Right lobe of liver (tissue), 6 donors: ENCODE measurements around the gene PSMB9. TPM values are rescaled to one million over a fixed set of nuclear protein-coding genes. Genes with fewer than 3 reads are reported as not detected.
"Not testable (repeated sequence)": the region's sequence is repeated elsewhere in the genome, so short reads cannot be mapped to it uniquely, and the experiment has no call there.

Source experiments
- ATAC-seq, 4 donors: fragments of 200-7000 bp; cut with Tn5 transposase; one replicate each; pipeline ENCODE4 v1.9.1; 2020; ENCODE audit warnings: mild to moderate bottlenecking in 4 of 4, moderate library complexity in 4 of 4
- DNase-seq, 3 donors: peaks; one replicate each; pipeline ENCODE4 v3.0.0-alpha.2; 2020
- H3K27ac ChIP-seq, 3 donors: fragments of 200-600 bp; one replicate each; pipeline ENCODE4 v1.8.0; 2022
- H3K27me3 ChIP-seq, 2 donors: fragments of 200-600 bp; one replicate each; pipeline ENCODE4 v1.8.0; 2022
- H3K36me3 ChIP-seq, 4 donors: fragments of 200-600 bp; sonication (generic) in 1 of 4; one replicate each; pipeline versions ENCODE4 v1.5.1 to v1.8.0; 2017 to 2022; ENCODE audit warnings: control low read depth in 1 of 4
- H3K4me1 ChIP-seq, 4 donors: fragments of 200-600 bp; sonication (generic) in 1 of 4; one replicate each; pipeline versions ENCODE4 v1.5.1 to v1.8.0; 2017 to 2022; ENCODE audit warnings: control low read depth in 1 of 4
- H3K4me3 ChIP-seq, 3 donors: fragments of 200-600 bp; one replicate each; pipeline ENCODE4 v1.8.0; 2022
- H3K9me3 ChIP-seq, 4 donors: fragments of 200-600 bp; sonication (generic) in 1 of 4; one replicate each; pipeline versions ENCODE4 v1.5.1 to v1.8.0; 2017 to 2022; ENCODE audit warnings: control low read depth in 1 of 4
- CTCF ChIP-seq, 4 donors: fragments of 200-600 bp in 3 of 4; fragments of 450-650 bp in 1 of 4; IDR thresholded peaks; one replicate each; pipeline versions ENCODE4 v1.5.1 to v1.8.0; 2016 to 2022; ENCODE audit warnings: antibody characterized with exemption in 4 of 4, mild to moderate bottlenecking in 2 of 4
- POLR2A ChIP-seq: fragments of 450-650 bp; IDR thresholded peaks from one replicate; pipeline ENCODE4 v1.6.1; 2017; ENCODE audit warnings: antibody characterized with exemption, mild to moderate bottlenecking
- WGBS: methylation state at CpG from one replicate; pipeline ENCODE4 v1.1.6; 2018; ENCODE audit warnings: low coverage, low lambda C conversion rate; ENCODE audit not compliant: insufficient coverage; ENCODE audit errors: missing lambda C conversion rate; 5-methylcytosine and 5-hydroxymethylcytosine counted together
- intact Hi-C, 2 donors: fragments of 100-400 bp; cut with DNase I; formaldehyde crosslinking; loops; one replicate each; pipeline versions ENCODE4 v1.11.2 to v1.14.1; 2022
- long read RNA-seq: library from polyadenylated mRNA; unstranded; transcript quantifications from one replicate; pipeline ENCODE4 v2.0.0, GENCODE V29; 2019
- total RNA-seq, 6 experiments: library from RNA; depleted of rRNA in 2 of 6; stranded (reverse); fragments of >200 nt in 2 of 6; fragmentation: NEBNext Ultra II Directional in 3 of 6; extraction: Animal tissue kit (Norgen Biotek cat#: 25700) in 3 of 6; gene quantifications; one replicate each; pipeline versions ENCODE4 v1.1.0 to v1.2.4, GENCODE V29; 2016 to 2023
- donor health status: DM: no; HTN: yes; CAD: no.
- donor health status: DM: no; HTN: no; CAD: no.
- donor health status: DM: no; HTN: no; CAD: no.
- donor health status: DM: no; HTN: yes; CAD: no.
- donor health status: DM: no; HTN: yes; CAD: no.

PSMB9 gene
- 10 to 100 TPM in 5 of 6 experiments, 1 to 10 TPM in 1; 7.1 to 33.2 (median 18.0) TPM for total RNA-seq
- long read RNA-seq, transcript PSMB9-207 (6 exons, 782 nt): major isoform, 5 of 5 reads
- long read RNA-seq, partial matches to known transcripts: 0 of 5 reads
- long read RNA-seq, other reads (novel, unspliced or antisense): 0 of 5 reads

GRCh38 chr6:32853541-32854375 is at the start of gene PSMB9, which contains the start of gene TAP1:
Gene PSMB9, plus strand, starts transcription at chr6:32854192. Its CDS starts 38 bp downstream, at chr6:32854230.
Gene TAP1, minus strand, starts transcription at chr6:32853704. Its CDS starts 68 bp downstream, at chr6:32853636.
- H3K27ac ChIP-seq: peak within 1 kb of the TSS; percentile 97 to 99 (median 98)
- ATAC-seq: peak; percentile 90 to 94 (median 92)
- intact Hi-C loops: no loop called here

GRCh38 chr6:32805404-32805803 is 48.6 kb upstream of the PSMB9 start:
- intact Hi-C loops, H3K27me3 ChIP-seq, H3K4me3 ChIP-seq, H3K36me3 ChIP-seq, DNase-seq, H3K4me1 ChIP-seq, H3K9me3 ChIP-seq, ATAC-seq, H3K27ac ChIP-seq: not testable (repeated sequence)

More at GRCh38 chr6:32853541-32854375, at the start of gene PSMB9, which contains the start of gene TAP1:
- peak; percentile 97 for DNase-seq
- Histone ChIP-seq H3K27me3 (no peaks in the 10 kb centered on the region), H3K36me3 (peaks cover 5 to 38% (median 12%) of the 10 kb centered on the region in 4 donors), H3K4me3 (peak within 1 kb of the TSS; percentile 96 to 99 (median 98)), H3K4me1 (peaks cover 0 to 19% (median 4%) of the 10 kb centered on the region in 4 donors), H3K9me3 (no peaks in the 10 kb centered on the region)
- WGBS: 0% methylated on average over 30 of the region's 68 CpGs
- TF ChIP-seq CTCF (IDR thresholded peaks at IDR 0.05) (peak; percentile 82 to 89 (median 86)), POLR2A (peak; percentile 92)

GRCh38 chr6:32807020-32807580 is 46.9 kb upstream of the PSMB9 start:
- Histone ChIP-seq H3K4me1 (no peaks in the 10 kb centered on the region), H3K9me3 (no peaks in the 10 kb centered on the region), H3K4me3 (no peak overlapping the region), H3K27me3 (peaks cover 0 to 6% of the 10 kb centered on the region in 2 donors), H3K27ac (no peak overlapping the region), H3K36me3 (no peaks in the 10 kb centered on the region)
- ATAC-seq (no peak), DNase-seq (no peak)
- TF ChIP-seq CTCF (IDR thresholded peaks at IDR 0.05) (no peak), POLR2A (no peak)
- WGBS: 54% methylated on average over 5 of the region's 5 CpGs
- intact Hi-C loops: no loop called here

GRCh38 chr6:32809171-32809570 is 44.8 kb upstream of the PSMB9 start:
- no peak for ATAC-seq
- no peaks in the 10 kb centered on the region for H3K9me3 ChIP-seq
- intact Hi-C loops: no loop called here
- no peaks in the 10 kb centered on the region for H3K4me1 ChIP-seq
- no peaks in the 10 kb centered on the region for H3K36me3 ChIP-seq
- TF ChIP-seq CTCF (IDR thresholded peaks at IDR 0.05) (no peak), POLR2A (no peak)
- H3K27me3 ChIP-seq: peaks cover 0 to 6% of the 10 kb centered on the region in 2 donors
- no peak for DNase-seq
- H3K27ac ChIP-seq: no peak overlapping the region
- no peak overlapping the region for H3K4me3 ChIP-seq
- 30% methylated on average over 1 of the region's 1 CpG for WGBS

- WGBS: 77% methylated on average over 2 of the region's 2 CpGs
- TF ChIP-seq CTCF (IDR thresholded peaks at IDR 0.05) (no peak), POLR2A (no peak)
- no peak for DNase-seq
- no peak overlapping the region for H3K4me3 ChIP-seq
- no peak for ATAC-seq
- H3K9me3 ChIP-seq: no peaks in the 10 kb centered on the region
- H3K27ac ChIP-seq: no peak overlapping the region
- H3K4me1 ChIP-seq: no peaks in the 10 kb centered on the region
- intact Hi-C loops: no loop called here
- H3K36me3 ChIP-seq: no peaks in the 10 kb centered on the region
- no peaks in the 10 kb centered on the region for H3K27me3 ChIP-seq
These were observed 39.8 kb upstream of the PSMB9 start for GRCh38 chr6:32814145-32814544.
